ENCODE measurements around the gene FAM136A. TPM values are rescaled to one million over a fixed set of nuclear protein-coding genes. Genes with fewer than 3 reads are reported as not detected.

The FAM136A gene
- total RNA-seq, 1 experiment from 2014 or later: 39.3 TPM

GRCh38 chr2:70310899-70311298, 9.0 kb upstream of the FAM136A start:
- Histone ChIP-seq H3K27ac (no peak overlapping the region), H3K9me2 (ENCODE audit: insufficient read depth) (no peaks in the 10 kb centered on the region), H3K4me3 (no peak overlapping the region), H3K36me3 (ENCODE audit: low read depth) (no peaks in the 10 kb centered on the region), H3K9me3 (ENCODE audit: insufficient read depth, low read depth) (no peaks in the 10 kb centered on the region), H2AFZ (no peak overlapping the region), H3K4me2 (no peak overlapping the region), H3K79me2 (ENCODE audit: low read depth) (no peaks in the 10 kb centered on the region), H4K20me1 (ENCODE audit: insufficient read depth) (no peaks in the 10 kb centered on the region), H3F3A (ENCODE audit: insufficient read depth, low read depth) (no peaks in the 10 kb centered on the region), H3K4me1 (replicated peaks; ENCODE audit: insufficient read depth) (no peaks in the 10 kb centered on the region), H3K27me3 (ENCODE audit: insufficient read depth, low read depth) (no peaks in the 10 kb centered on the region)
- DNase-seq: no peak
- CTCF ChIA-PET: interaction anchor here (0.6 kb wide), 1 partner anchor 90 kb away, joined by 3 read pairs; no protein-coding TSS in a partner anchor
- POLR2A ChIA-PET (ENCODE audit: unreplicated experiment): no interaction called here
- intact Hi-C loops (cut with micrococcal nuclease; ENCODE audit: unreplicated experiment): no loop called here
- no TSS peak for BruUV-seq (replicated peaks)
- TF ChIP-seq CTCF (conservative IDR thresholded peaks at IDR 0.05): no peak
- TF ChIP-seq EZH2 (IDR thresholded peaks at IDR 0.05; ENCODE audit: low read depth): no peak

GRCh38 chr2:70305531-70305930, 3.7 kb upstream of the FAM136A start:
- CTCF ChIA-PET: interaction anchor here (0.7 to 4.1 kb wide), 5 partner anchors 12 to 340 kb away, joined by 3 to 39 read pairs (median 4); no protein-coding TSS in a partner anchor
- BruUV-seq (replicated peaks): no TSS peak
- peak in 1 of 2 experiments; percentile 36 for DNase-seq
- no peak overlapping the region for H2AFZ ChIP-seq
- H3K9me2 ChIP-seq (ENCODE audit: insufficient read depth): no peaks in the 10 kb centered on the region
- intact Hi-C loops (cut with micrococcal nuclease; ENCODE audit: unreplicated experiment): loop anchor here (2.0 kb wide), 1 partner anchor 77 kb away; no protein-coding TSS in a partner anchor
- H3K4me1 ChIP-seq (replicated peaks; ENCODE audit: insufficient read depth): no peaks in the 10 kb centered on the region; the same call in 1 of the 2 replicates
- TF ChIP-seq EZH2 (IDR thresholded peaks at IDR 0.05; ENCODE audit: low read depth) (no peak), CTCF (conservative IDR thresholded peaks at IDR 0.05) (no peak)
- H3K9me3 ChIP-seq (ENCODE audit: insufficient read depth, low read depth): no peaks in the 10 kb centered on the region
- H3K27ac ChIP-seq: no peak overlapping the region
- H3K27me3 ChIP-seq (ENCODE audit: insufficient read depth, low read depth): no peaks in the 10 kb centered on the region
- H3K79me2 ChIP-seq (ENCODE audit: low read depth): peaks cover 12% of the 10 kb centered on the region
- H4K20me1 ChIP-seq (ENCODE audit: insufficient read depth): 0 out of 2 replicates have a peak, but pooled peaks cover 4% of the 10 kb centered on the region
- H3K36me3 ChIP-seq (ENCODE audit: low read depth): no peaks in the 10 kb centered on the region
- H3K4me2 ChIP-seq: no peak overlapping the region
- no peak overlapping the region for H3K4me3 ChIP-seq
- H3F3A ChIP-seq (ENCODE audit: insufficient read depth, low read depth): peaks cover 11% of the 10 kb centered on the region; the same call in 1 of the 2 replicates
- POLR2A ChIA-PET (ENCODE audit: unreplicated experiment): interaction anchor here (0.5 kb wide), 1 partner anchor 32 kb away, joined by 3 read pairs; no protein-coding TSS in a partner anchor

- Histone ChIP-seq H3F3A (ENCODE audit: insufficient read depth, low read depth) (peaks cover 11% of the 10 kb centered on the region; the same call in 1 of the 2 replicates), H3K79me2 (ENCODE audit: low read depth) (peaks cover 19% of the 10 kb centered on the region), H3K9me2 (ENCODE audit: insufficient read depth) (no peaks in the 10 kb centered on the region), H3K27me3 (ENCODE audit: insufficient read depth, low read depth) (no peaks in the 10 kb centered on the region), H3K9me3 (ENCODE audit: insufficient read depth, low read depth) (no peaks in the 10 kb centered on the region), H3K36me3 (ENCODE audit: low read depth) (no peaks in the 10 kb centered on the region), H4K20me1 (ENCODE audit: insufficient read depth) (0 out of 2 replicates have a peak, but pooled peaks cover 4% of the 10 kb centered on the region), H3K4me2 (no peak overlapping the region), H3K27ac (no peak overlapping the region), H2AFZ (no peak overlapping the region), H3K4me3 (no peak overlapping the region), H3K4me1 (replicated peaks; ENCODE audit: insufficient read depth) (no peaks in the 10 kb centered on the region; the same call in 1 of the 2 replicates)
- BruUV-seq (replicated peaks): no TSS peak
- CTCF ChIA-PET: interaction anchor here (0.6 to 4.1 kb wide), 11 partner anchors 11 to 762 kb away, joined by 3 to 39 read pairs (median 4); partner anchors contain the start of gene SNRPG
- TF ChIP-seq CTCF (conservative IDR thresholded peaks at IDR 0.05) (no peak), EZH2 (IDR thresholded peaks at IDR 0.05; ENCODE audit: low read depth) (no peak)
- POLR2A ChIA-PET (ENCODE audit: unreplicated experiment): interaction anchor here (0.6 kb wide), 1 partner anchor 169 kb away, joined by 5 read pairs; no protein-coding TSS in a partner anchor
- DNase-seq: no peak
- intact Hi-C loops (cut with micrococcal nuclease; ENCODE audit: unreplicated experiment): loop anchor here (1.0 to 5.0 kb wide), 10 partner anchors 37 to 643 kb away; partner anchors contain the start of gene TGFA
Measured at GRCh38 chr2:70304498-70304897, 2.6 kb upstream of the FAM136A start.

Data from PC-9 (cell line).